HG03025 (cell line): Measurements from ENCODE around the gene WWC1.
A peak's percentile ranks its signal among the peaks of the same experiment; 100 is the strongest.
"Not testable (repeated sequence)": the region's sequence is repeated elsewhere in the genome, so short reads cannot be mapped to it uniquely, and the experiment has no call there.

Source experiments
- ATAC-seq: cut with Tn5 transposase; IDR thresholded peaks from one replicate; pipeline ENCODE4 v1.9.1; 2021; ENCODE audit warnings: mild to moderate bottlenecking, moderate library complexity; ENCODE audit not compliant: unreplicated experiment, low FRiP score

Gene WWC1

DNA sequence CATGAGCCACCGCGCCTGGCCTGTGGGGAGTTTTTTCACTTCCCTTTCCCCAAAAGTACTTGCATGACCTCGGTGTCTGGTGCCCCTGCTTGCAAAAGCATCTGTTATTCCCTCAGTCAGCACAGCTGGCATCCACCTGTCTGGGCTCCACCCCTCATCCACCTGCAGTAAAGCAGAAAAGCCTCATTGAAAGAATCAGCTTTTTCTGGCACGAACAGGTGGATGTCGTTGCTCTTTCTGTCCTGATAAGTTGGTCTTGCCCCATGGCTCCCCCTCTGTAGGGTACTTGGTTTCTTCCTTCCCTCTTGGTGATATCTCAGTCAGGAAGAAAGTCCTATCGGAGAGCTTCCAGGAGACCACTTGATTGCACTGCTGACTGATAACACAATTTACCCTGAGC lies 37.4 kb downstream of the WWC1 start:
- peak; percentile 84 for ATAC-seq

DNA sequence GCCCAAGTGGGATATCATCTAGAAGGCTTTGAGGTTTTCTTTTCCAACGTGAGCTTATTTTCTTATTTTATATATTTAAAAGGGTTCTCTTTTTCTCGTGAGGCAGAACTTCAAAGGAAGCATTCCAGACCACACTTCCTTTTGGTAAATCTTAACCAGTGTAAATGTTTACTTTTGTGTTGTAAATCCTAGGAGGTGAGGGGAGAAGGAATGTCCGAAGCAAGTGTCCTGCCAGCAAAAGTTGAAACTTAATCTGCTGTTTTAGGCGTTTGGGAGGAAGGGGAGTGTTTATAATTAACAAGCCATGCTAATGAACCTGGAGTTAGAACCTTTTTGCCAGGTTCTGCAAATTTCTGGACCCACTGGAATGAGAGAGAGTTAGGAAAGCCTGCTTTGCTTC lies 37.9 kb downstream of the WWC1 start:
- ATAC-seq: no peak

GRCh38 chr5:168332042-168332441 lies 40.6 kb downstream of the WWC1 start:
- ATAC-seq: no peak

DNA sequence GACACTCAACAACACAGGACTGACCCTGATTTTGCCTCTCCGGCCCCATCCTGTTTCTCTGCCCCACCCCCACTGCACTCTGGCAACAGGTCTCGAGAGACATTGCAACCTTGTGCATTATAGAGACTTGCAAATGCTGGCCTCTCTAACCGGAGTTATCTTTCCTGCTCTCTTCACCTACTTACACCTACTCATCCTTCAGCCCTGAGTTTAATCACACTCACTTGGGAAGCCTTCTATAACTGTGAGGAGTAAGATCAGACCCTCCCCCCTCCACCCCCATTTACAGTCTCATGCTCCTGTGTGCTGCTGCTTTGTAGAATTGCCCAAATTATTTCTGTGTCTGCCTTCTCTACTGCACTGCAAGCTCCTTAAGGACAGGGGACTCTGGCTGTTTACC lies 42.8 kb downstream of the WWC1 start:
- no peak for ATAC-seq

GRCh38 chr5:168334695-168335094 lies 43.2 kb downstream of the WWC1 start:
- ATAC-seq: no peak

GRCh38 chr5:168337361-168337760 lies 45.9 kb downstream of the WWC1 start:
- no peak for ATAC-seq

DNA sequence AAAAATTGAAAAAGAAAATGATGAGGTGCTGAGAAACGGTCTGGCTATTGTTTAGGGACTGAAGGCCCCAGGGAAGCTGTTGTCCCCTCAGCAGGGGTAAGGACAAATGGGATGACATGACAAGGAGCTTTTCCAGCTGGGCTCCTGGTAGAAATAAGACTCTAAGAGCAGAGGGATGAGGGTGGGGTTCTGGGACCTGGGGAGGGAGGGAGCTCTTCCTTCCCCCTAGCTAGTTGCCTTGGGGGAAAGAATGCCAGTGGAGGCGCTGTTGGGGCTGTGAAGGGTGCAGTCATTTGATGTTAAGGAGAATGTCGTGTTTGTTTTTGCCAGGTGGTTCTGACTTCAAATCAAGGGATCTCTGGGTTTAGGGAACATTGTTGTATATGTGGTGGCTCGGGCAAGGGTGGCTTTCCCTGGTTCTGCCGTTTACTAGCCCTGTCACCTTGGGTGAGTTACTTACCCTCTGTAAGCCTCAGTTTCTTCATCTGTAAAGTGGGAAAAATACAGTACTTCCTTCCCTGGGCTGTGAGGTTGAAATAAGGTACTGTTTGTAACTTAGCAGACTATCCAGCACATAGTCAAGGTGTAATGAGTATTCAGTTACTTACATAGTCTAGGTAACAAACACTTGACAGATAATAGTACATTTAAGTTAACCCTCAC lies 47.8 kb downstream of the WWC1 start:
- ATAC-seq: no peak

- not testable (repeated sequence) for ATAC-seq
Measured at GRCh38 chr5:168339772-168340140, 48.3 kb downstream of the WWC1 start.

DNA sequence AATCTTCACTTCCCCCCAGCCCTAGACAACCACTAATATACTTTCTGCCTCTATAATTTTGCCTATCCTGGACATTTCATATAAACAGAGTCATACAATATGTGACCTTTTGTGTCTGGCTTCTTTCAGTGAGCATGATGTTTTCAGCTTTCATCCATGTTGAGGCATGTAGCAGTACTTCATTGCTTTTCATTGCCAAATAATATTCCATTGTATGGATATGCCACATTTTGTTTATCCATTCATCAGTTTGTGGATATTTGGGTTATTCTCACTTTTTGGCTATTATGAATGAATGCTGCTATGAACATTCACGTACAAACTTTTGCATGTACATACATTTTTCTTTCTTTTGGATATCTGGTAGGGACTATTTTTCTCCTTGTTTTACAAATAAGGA lies 49.0 kb downstream of the WWC1 start:
- ATAC-seq: no peak

DNA sequence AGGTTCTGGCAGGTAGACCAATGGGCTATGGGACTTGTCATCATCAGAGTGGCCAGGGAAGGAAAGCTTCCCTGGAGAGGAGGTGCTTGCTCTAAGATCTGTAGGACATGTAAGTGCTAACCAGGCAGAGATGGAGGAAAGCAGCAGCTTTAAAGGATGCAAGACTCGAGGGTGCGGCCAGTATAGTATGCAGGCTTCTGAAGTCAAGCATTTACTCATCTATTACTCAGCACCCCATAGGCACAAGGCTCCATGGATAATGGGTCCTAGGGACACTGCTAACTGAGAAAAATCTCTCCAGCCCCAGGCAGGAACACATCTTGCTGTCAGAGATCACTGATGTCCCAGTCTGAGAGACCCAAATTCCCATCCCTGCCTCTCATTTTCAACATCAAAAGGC lies 49.7 kb downstream of the WWC1 start:
- no peak for ATAC-seq

GRCh38 chr5:168342151-168342825 lies 50.8 kb downstream of the WWC1 start:
- ATAC-seq: no peak

DNA sequence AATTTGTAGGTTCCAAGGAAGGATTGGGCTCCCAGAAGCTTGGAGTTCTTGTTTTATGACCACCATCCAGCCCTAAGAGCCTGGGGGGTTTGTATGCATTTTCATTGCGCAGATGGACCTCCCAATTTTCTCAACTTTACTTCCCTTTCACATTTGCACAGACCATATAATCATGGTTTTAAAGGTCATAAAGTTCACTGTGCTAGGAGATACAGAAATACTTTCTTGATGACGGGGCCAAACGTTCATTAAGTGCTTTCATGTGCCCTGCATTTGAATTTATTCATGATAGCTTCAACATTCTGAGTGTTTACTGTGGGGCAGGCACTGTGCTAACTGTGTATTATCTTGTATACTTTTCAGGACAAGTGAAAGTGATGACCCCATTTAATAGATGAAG lies 51.5 kb downstream of the WWC1 start:
- ATAC-seq: no peak

- ATAC-seq: no peak
Measured at GRCh38 chr5:168346417-168346816, 55.0 kb downstream of the WWC1 start.

DNA sequence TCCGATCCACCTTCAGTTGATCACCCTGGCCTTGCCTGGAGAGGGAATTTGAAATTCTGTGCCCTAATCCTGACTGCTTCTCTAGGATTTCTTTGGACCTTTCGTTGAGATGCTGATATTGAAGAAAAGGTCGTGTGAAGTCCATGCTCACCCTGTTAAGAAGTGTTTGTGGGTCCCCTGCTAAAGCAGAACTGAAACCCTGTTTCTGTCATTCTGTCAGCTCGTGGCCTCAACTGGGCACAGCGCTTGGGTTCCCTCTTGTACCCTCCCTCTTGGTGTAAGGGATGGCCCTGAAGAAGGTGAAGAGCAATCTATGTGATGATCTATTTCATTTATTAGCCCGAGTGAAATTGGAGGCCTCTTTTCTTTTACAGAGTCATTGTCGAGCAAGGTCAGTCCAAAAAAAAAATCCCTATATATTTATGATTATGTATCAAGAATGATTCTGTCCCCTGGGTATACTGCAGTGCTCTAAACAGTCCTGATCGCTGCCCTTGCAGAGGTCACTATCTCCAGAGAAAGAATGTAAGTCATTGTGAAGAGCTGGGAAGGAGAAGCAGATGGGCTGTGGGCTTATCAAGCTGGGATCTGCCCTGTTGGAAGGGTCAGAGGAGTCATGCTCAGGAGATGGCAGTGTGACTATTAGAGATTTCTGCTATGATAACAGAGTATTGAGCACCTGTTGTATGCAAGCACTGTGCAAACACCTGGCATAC lies 56.1 kb downstream of the WWC1 start:
- ATAC-seq: peak; percentile 76

DNA sequence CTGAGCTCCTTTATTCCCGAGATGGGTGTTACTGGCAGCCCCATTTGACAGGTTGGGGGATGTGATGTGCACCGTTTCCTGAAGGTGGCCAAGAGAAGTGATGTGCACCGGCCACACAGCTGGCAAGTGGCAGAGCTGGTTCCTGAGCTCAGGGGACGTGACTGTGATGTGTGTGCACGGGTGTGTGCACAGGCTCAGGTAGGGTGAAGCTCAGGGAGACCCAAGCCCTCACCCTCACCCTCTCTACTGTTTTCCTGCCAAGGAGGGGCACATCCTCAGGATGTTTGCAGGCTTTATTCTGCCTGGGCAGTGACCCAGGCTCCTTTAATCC lies 56.6 kb downstream of the WWC1 start:
- no peak for ATAC-seq

- no peak for ATAC-seq
Measured at GRCh38 chr5:168350315-168350714, 58.9 kb downstream of the WWC1 start.

- no peak for ATAC-seq
Measured at GRCh38 chr5:168353216-168353957, 61.9 kb downstream of the WWC1 start.

GRCh38 chr5:168354397-168354796 lies 63.0 kb downstream of the WWC1 start:
- ATAC-seq: no peak

DNA sequence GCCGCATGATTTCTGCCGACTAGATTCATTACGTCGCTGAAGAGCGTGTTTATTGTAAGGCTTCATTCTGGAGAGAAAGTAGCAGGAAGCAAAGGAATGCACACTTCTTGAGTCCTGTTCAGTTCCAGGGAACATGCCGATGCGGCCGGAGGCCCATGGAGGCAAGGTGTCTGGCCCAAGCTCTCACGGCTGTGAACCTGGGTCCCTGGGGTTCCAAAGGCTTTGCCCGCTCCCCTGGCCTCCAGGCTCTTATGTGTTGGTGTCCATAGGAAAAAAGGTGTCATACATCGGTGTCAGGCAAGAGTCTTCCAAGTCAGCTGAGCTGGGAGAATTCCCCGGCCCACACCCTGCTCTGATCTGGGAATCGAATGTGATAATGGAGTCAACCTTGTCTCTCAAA lies 64.7 kb downstream of the WWC1 start:
- ATAC-seq: no peak

GRCh38 chr5:168356592-168356991 lies 65.1 kb downstream of the WWC1 start:
- ATAC-seq: no peak

- no peak for ATAC-seq
Measured at GRCh38 chr5:168357876-168358275, 66.4 kb downstream of the WWC1 start.
